Measurements from ENCODE around the gene FGF14.

- TF ChIP-seq TAF1 (IDR thresholded peaks at IDR 0.05; ENCODE audit: borderline replicate concordance, low read depth, low read length): no peak
- TF ChIP-seq POLR2A (IDR thresholded peaks at IDR 0.05; ENCODE audit: low read depth, low read length): no peak
Observed at GRCh38 chr13:102141625-102142472, 260.0 kb downstream of the FGF14 start.
